H1 (cell line): ENCODE results near the gene TMEM164. TPM values are rescaled to one million over a fixed set of nuclear protein-coding genes. Genes with fewer than 3 reads are reported as not detected.

Source experiments
- CTCF ChIA-PET: fragments of 300-600 bp; sonication (Branson Sonifier 250); formaldehyde crosslinking; loops from one replicate; lab custom pipeline; 2021; ENCODE audit not compliant: partially characterized antibody; lab: Charles Lee
- POLR2A ChIA-PET: fragments of 300-600 bp; sonication (Branson Sonifier 250); formaldehyde crosslinking; loops from one replicate; lab custom pipeline; 2021; ENCODE audit warnings: inconsistent platforms; ENCODE audit not compliant: partially characterized antibody; lab: Charles Lee
- DNase-seq, 2 experiments: peaks; one replicate each; pipeline versions ENCODE4 v3.0.0 to v3.0.0-alpha.2; 2010 to 2022; ENCODE audit warnings: low spot score in 2 of 2, low read depth in 1 of 2, mixed read lengths in 1 of 2
- FAIRE-seq: peaks from 2 replicates; lab custom pipeline; 2011; peaks lifted over from hg19 to GRCh38; lab: Jason Lieb, UNC
- H2AFZ ChIP-seq: 2 replicates; pipeline ENCODE4 v1.8.1; 2012; ENCODE audit warnings: low read length, inconsistent platforms
- H2AK5ac ChIP-seq: 2 replicates; pipeline ENCODE4 v1.6.1; 2013; ENCODE audit warnings: low read depth, low read length
- H2BK120ac ChIP-seq: replicated peaks from 2 replicates; pipeline ENCODE3; 2013; ENCODE audit warnings: low read depth, low read length, inconsistent platforms
- H2BK12ac ChIP-seq: 2 replicates; pipeline ENCODE4 v1.6.1; 2013; ENCODE audit warnings: low read depth, low read length
- H2BK15ac ChIP-seq: 2 replicates; pipeline ENCODE4 v1.6.1; 2013; ENCODE audit warnings: low read length
- H2BK20ac ChIP-seq: 2 replicates; pipeline ENCODE4 v1.6.1; 2013; ENCODE audit warnings: low read length
- H2BK5ac ChIP-seq: 2 replicates; pipeline ENCODE4 v1.6.1; 2013; ENCODE audit warnings: low read depth, low read length
- H3K14ac ChIP-seq: 2 replicates; pipeline ENCODE4 v1.6.1; 2013; ENCODE audit warnings: inconsistent platforms; ENCODE audit not compliant: insufficient read length
- H3K18ac ChIP-seq: 2 replicates; pipeline ENCODE4 v1.6.1; 2013; ENCODE audit warnings: low read length; ENCODE audit errors: extremely low read depth
- H3K23ac ChIP-seq: 2 replicates; pipeline ENCODE4 v1.6.1; 2013; ENCODE audit warnings: inconsistent platforms; ENCODE audit not compliant: insufficient read length
- H3K23me2 ChIP-seq: 2 replicates; pipeline ENCODE4 v1.6.1; 2013; ENCODE audit warnings: low read depth, low read length
- H3K27ac ChIP-seq: 2 replicates; pipeline ENCODE4 v1.6.1; 2011; ENCODE audit warnings: low read depth, low read length, inconsistent platforms
- H3K27me3 ChIP-seq, 4 experiments: replicated peaks in 1 of 4; 1 replicate in 1 of 4; 2 replicates in 3 of 4; pipeline versions ENCODE4 v1.6.1 to v1.8.1; 2011 to 2013; ENCODE audit warnings: low read length in 3 of 4, mild to moderate bottlenecking in 3 of 4, inconsistent platforms in 2 of 4, mixed read lengths in 2 of 4, moderate library complexity in 1 of 4; ENCODE audit not compliant: control insufficient read depth in 3 of 4, insufficient read depth in 3 of 4; ENCODE audit errors: extremely low read depth in 1 of 4
- H3K36me3 ChIP-seq, 4 experiments: 2 replicates each; pipeline versions ENCODE4 v1.6.1 to v1.8.1; 2011 to 2013; ENCODE audit warnings: mild to moderate bottlenecking in 4 of 4, low read length in 3 of 4, moderate library complexity in 2 of 4, control low read depth in 1 of 4, inconsistent platforms in 1 of 4; ENCODE audit not compliant: insufficient read depth in 4 of 4, control insufficient read depth in 2 of 4
- H3K4ac ChIP-seq: replicated peaks from 2 replicates; pipeline ENCODE3; 2013; ENCODE audit warnings: low read length, low read depth, mixed read lengths, inconsistent platforms; ENCODE audit not compliant: insufficient read length
- H3K4me1 ChIP-seq, 4 experiments: replicated peaks in 1 of 4; 1 replicate in 1 of 4; 2 replicates in 3 of 4; pipeline versions ENCODE4 v1.6.1 to v1.8.1; 2011 to 2013; ENCODE audit warnings: low read length in 3 of 4, inconsistent platforms in 2 of 4, mixed read lengths in 1 of 4; ENCODE audit not compliant: insufficient read depth in 4 of 4, control insufficient read depth in 3 of 4
- H3K4me2 ChIP-seq, 2 experiments: 2 replicates each; pipeline versions ENCODE4 v1.6.1 to v1.8.1; 2011 to 2013; ENCODE audit warnings: low read depth in 2 of 2, low read length in 2 of 2, control low read depth in 1 of 2, inconsistent platforms in 1 of 2, mild to moderate bottlenecking in 1 of 2; ENCODE audit not compliant: insufficient read depth in 1 of 2
- H3K4me3 ChIP-seq, 4 experiments: fragments of 200-600, 300-600 bp in 1 of 4; sonication (generic), shearing (Covaris generic), sonication (Bioruptor Twin) in 1 of 4; 2 replicates each; pipeline versions ENCODE4 v1.5.1 to v1.8.1; 2011 to 2016; ENCODE audit warnings: low read length in 4 of 4, low read depth in 3 of 4, control low read depth in 2 of 4, inconsistent platforms in 2 of 4, mild to moderate bottlenecking in 2 of 4, mixed read lengths in 1 of 4, moderate library complexity in 1 of 4; ENCODE audit not compliant: insufficient read depth in 2 of 4; ENCODE audit errors: extremely low read depth in 1 of 4
- H3K56ac ChIP-seq: replicated peaks from 2 replicates; pipeline ENCODE3; 2013; ENCODE audit warnings: low read depth, mild to moderate bottlenecking, mixed read lengths, low read length, inconsistent platforms; ENCODE audit not compliant: insufficient read length
- H3K79me1 ChIP-seq: 2 replicates; pipeline ENCODE4 v1.6.1; 2013; ENCODE audit warnings: low read depth, low read length, control low read depth
- H3K79me2 ChIP-seq, 2 experiments: 2 replicates each; pipeline versions ENCODE4 v1.6.1 to v1.8.1; 2012 to 2013; ENCODE audit warnings: low read length in 2 of 2, mild to moderate bottlenecking in 2 of 2, inconsistent platforms in 1 of 2; ENCODE audit not compliant: insufficient read depth in 2 of 2, control insufficient read depth in 1 of 2
- H3K9ac ChIP-seq, 4 experiments: replicated peaks in 1 of 4; 1 replicate in 1 of 4; 2 replicates in 3 of 4; pipeline versions ENCODE4 v1.6.1 to v1.8.1; 2011 to 2013; ENCODE audit warnings: low read depth in 3 of 4, low read length in 3 of 4, control low read depth in 2 of 4, mild to moderate bottlenecking in 2 of 4, moderate library complexity in 2 of 4, inconsistent platforms in 1 of 4; ENCODE audit errors: extremely low read depth in 1 of 4
- H3K9me3 ChIP-seq, 2 experiments: 2 replicates each; pipeline versions ENCODE4 v1.6.1 to v1.8.1; 2012 to 2013; ENCODE audit warnings: mild to moderate bottlenecking in 2 of 2, moderate library complexity in 2 of 2, control low read depth in 1 of 2, inconsistent platforms in 1 of 2, low read depth in 1 of 2, low read length in 1 of 2, mixed read lengths in 1 of 2; ENCODE audit not compliant: insufficient read depth in 2 of 2
- H4K20me1 ChIP-seq, 2 experiments: replicated peaks in 1 of 2; 2 replicates each; pipeline versions ENCODE3 to v1.8.1; 2011 to 2013; ENCODE audit warnings: inconsistent platforms in 2 of 2, low read length in 2 of 2, mild to moderate bottlenecking in 1 of 2; ENCODE audit not compliant: insufficient read depth in 2 of 2, control insufficient read depth in 1 of 2
- H4K5ac ChIP-seq: 2 replicates; pipeline ENCODE4 v1.6.1; 2013; ENCODE audit warnings: low read length, low read depth, mixed read lengths, inconsistent platforms; ENCODE audit not compliant: insufficient read length
- H4K8ac ChIP-seq: 2 replicates; pipeline ENCODE4 v1.8.0; 2013; ENCODE audit warnings: mild to moderate bottlenecking, moderate library complexity, low read length, inconsistent platforms; ENCODE audit not compliant: insufficient read depth; ENCODE audit errors: extremely low read depth
- H4K91ac ChIP-seq: replicated peaks from 2 replicates; pipeline ENCODE3; 2013; ENCODE audit warnings: low read length, mixed read lengths, inconsistent platforms; ENCODE audit not compliant: insufficient read length
- CBX5 ChIP-seq: fragments of 300-800, 300-1000 bp; sonication (generic); IDR thresholded peaks from 2 replicates; pipeline ENCODE4 v1.7.1; 2016; ENCODE audit warnings: antibody characterized with exemption, low read length, low read depth
- EGR1 ChIP-seq: IDR thresholded peaks from 2 replicates; pipeline ENCODE4 v1.6.1; 2011; ENCODE audit warnings: low read depth, low read length, borderline replicate concordance
- KDM5A ChIP-seq: fragments of 200-600 bp; IDR thresholded peaks from 2 replicates; pipeline ENCODE4 v1.7.1; 2012; ENCODE audit warnings: mild to moderate bottlenecking, low read length, inconsistent platforms, mixed read lengths
- NRF1 ChIP-seq: IDR thresholded peaks from 2 replicates; pipeline ENCODE4 v1.6.1; 2011; ENCODE audit warnings: mild to moderate bottlenecking, low read depth, low read length, improper control_type of control experiment
- TAF7 ChIP-seq: optimal IDR thresholded peaks from 2 replicates; pipeline ENCODE3; 2011; ENCODE audit warnings: low read depth, mild to moderate bottlenecking, inconsistent platforms, low read length, moderate library complexity, borderline replicate concordance
- YY1 ChIP-seq: IDR thresholded peaks from 2 replicates; pipeline ENCODE4 v1.6.1; 2011; ENCODE audit warnings: low read depth, mild to moderate bottlenecking, low read length
- WGBS, 2 experiments: shearing (Covaris generic) in 1 of 2; methylation state at CpG; one replicate each; pipeline versions ENCODE4 v1.1.6 to v1.1.7; 2013 to 2015; ENCODE audit warnings: low lambda C conversion rate in 2 of 2, mixed read lengths in 2 of 2, inconsistent platforms in 1 of 2, low coverage in 1 of 2, missing lambda C conversion rate in 1 of 2; ENCODE audit not compliant: insufficient replicate concordance in 2 of 2, insufficient coverage in 1 of 2, insufficient read length in 1 of 2; ENCODE audit errors: extremely low coverage in 1 of 2, missing lambda C conversion rate in 1 of 2; 5-methylcytosine and 5-hydroxymethylcytosine counted together
- polyA plus RNA-seq, 7 experiments: library from polyadenylated mRNA; depleted of rRNA in 3 of 7; stranded (reverse) in 5 of 7; unstranded in 2 of 7; fragments of >200 nt in 5 of 7; fragments of 200-250 nt in 2 of 7; gene quantifications; 1 replicate in 5 of 7; 2 replicates in 1 of 7; 4 replicates in 1 of 7; pipeline versions ENCODE4 v1.2.1 to v1.2.3, GENCODE V29; 2011 to 2013; ENCODE audit warnings: missing spikeins in 2 of 7, mixed read lengths in 2 of 7
- total RNA-seq: library from RNA; stranded (reverse); fragmentation: NEBNext Ultra II Directional; extraction: Animal tissue kit (Norgen Biotek cat#: 25700); gene quantifications from 2 replicates; pipeline ENCODE4 v1.2.1, GENCODE V29; 2021
- TF ChIP-seq, protein P1 (sequence below): IDR thresholded peaks from 2 replicates; pipeline ENCODE4 v1.6.1; 2012; ENCODE audit warnings: inconsistent platforms

Gene TMEM164
- total and polyA plus RNA-seq, 2 of the 8 experiments (the other 6 are each of a cell fraction or from before 2014, with no cell fraction given), result 7.3 to 14.8 TPM

DNA sequence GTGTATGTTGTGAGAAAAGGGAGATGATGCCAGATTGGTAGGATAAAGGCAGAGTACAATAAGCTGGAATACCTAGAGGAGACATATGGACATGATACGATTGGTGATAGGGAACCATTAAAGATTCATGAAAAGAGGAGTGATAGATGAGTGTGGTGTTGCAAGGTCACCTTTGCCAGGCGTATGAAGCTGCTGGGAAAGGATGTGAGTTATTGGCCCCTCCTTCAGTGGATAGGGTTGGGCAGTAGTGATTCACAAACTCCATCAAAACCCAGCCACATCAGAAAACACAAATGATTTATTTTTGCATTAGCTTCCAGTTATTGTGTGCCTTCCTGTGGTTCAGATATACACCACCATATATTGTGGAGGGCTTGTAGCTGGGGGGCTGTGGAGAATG is 34.3 kb downstream of the TMEM164 start:
- Histone ChIP-seq H2BK20ac (no peak overlapping the region), H4K20me1 (peaks cover 0 to 1% of the 10 kb centered on the region in 2 experiments), H3K27ac (no peak overlapping the region), H2BK5ac (no peak overlapping the region), H3K9ac (no peak overlapping the region), H2AFZ (no peak overlapping the region), H3K9me3 (no peaks in the 10 kb centered on the region), H3K79me1 (no peaks in the 10 kb centered on the region), H4K8ac (no peak overlapping the region), H4K5ac (no peak overlapping the region), H4K91ac (no peak overlapping the region), H3K4ac (no peak overlapping the region), H3K23ac (no peak overlapping the region), H2BK120ac (no peak overlapping the region), H3K36me3 (no peaks in the 10 kb centered on the region), H3K18ac (no peak overlapping the region), H2BK15ac (no peak overlapping the region), H3K27me3 (no peaks in the 10 kb centered on the region), H2BK12ac (no peak overlapping the region), H3K4me2 (no peak overlapping the region), H3K14ac (no peak overlapping the region), H3K4me3 (no peak overlapping the region), H3K56ac (no peak overlapping the region), H3K79me2 (no peaks in the 10 kb centered on the region), H2AK5ac (no peak overlapping the region), H3K23me2 (no peaks in the 10 kb centered on the region), H3K4me1 (no peaks in the 10 kb centered on the region)
- DNase-seq, result no peak
- CTCF ChIA-PET, result no interaction called here
- FAIRE-seq, result no peak
- TF ChIP-seq TAF7, result no peak
- no peak for TF ChIP-seq CBX5
- TF ChIP-seq EGR1, result no peak
- no peak for TF ChIP-seq NRF1
- TF ChIP-seq, protein P1, sequence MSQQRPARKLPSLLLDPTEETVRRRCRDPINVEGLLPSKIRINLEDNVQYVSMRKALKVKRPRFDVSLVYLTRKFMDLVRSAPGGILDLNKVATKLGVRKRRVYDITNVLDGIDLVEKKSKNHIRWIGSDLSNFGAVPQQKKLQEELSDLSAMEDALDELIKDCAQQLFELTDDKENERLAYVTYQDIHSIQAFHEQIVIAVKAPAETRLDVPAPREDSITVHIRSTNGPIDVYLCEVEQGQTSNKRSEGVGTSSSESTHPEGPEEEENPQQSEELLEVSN, result no peak
- no peak for TF ChIP-seq YY1
- no peak for TF ChIP-seq KDM5A
- 82% methylated on average over 2 of the region's 2 CpGs; no CpG with 5 or more reads in 1 of the 2 experiments for WGBS, 2 experiments
- POLR2A ChIA-PET, result no interaction called here
